Measurements from ENCODE around the gene NDFIP1. TPM values are rescaled to one million over a fixed set of nuclear protein-coding genes. Genes with fewer than 3 reads are reported as not detected.

The NDFIP1 gene
- total and polyA plus RNA-seq, 2 donors (not counting 1 experiment from before 2014, with no cell fraction given), result 55.8 to 67.4 TPM

DNA sequence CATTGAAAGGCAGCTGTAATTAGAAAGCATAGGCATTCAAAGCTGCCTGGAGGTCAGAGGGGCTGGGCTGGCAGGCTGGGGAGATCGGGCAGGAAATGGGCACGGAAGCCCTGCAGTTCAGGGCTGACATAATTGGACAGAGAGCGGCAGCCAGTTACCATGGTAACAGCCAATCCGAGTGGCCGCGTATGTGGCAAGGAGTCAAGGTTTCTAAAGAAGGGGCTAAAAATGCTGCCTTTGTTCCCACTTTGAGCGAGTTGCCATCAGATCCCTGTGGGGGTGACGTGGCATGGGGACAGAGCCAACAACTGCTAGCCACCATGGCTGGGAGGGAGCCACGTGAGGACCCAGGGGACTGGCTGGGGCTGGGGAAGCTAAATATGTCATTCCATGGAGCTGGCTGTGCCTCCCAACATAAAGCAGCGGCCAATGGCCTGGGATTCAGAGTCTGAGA lies 44.7 kb upstream of the NDFIP1 start:
- peaks cover 3% of the 10 kb centered on the region for H3K4me1 ChIP-seq (ENCODE audit: control insufficient read depth, extremely low read depth, insufficient read depth, low read length)
- peak; percentile 70 to 77 for DNase-seq (ENCODE audit: low read depth in 2 of 2)
- no peaks in the 10 kb centered on the region for H3K79me2 ChIP-seq (ENCODE audit: control insufficient read depth, insufficient read depth, low read length)
- H3K4me3 ChIP-seq (replicated peaks in 1 of 4; ENCODE audit: control extremely low read depth in 1 of 4, insufficient read depth in 1 of 4, low read depth in 3 of 4, low read length in 4 of 4), result peak overlapping the region in 2 of 4 experiments; percentile 5 to 37
- no peaks in the 10 kb centered on the region for H3K27me3 ChIP-seq (ENCODE audit: control insufficient read depth, insufficient read depth, low read length)
- H3K4me2 ChIP-seq (ENCODE audit: extremely low read depth, insufficient read depth, low read length), result peak overlapping the region; percentile 65
- no peak overlapping the region for H3K27ac ChIP-seq (ENCODE audit: insufficient read depth, low read length)
- no peaks in the 10 kb centered on the region for H3K9me3 ChIP-seq (ENCODE audit: control insufficient read depth, insufficient read depth, low read depth, low read length)
- H3K9ac ChIP-seq (ENCODE audit: insufficient read depth, low read length), result no peak overlapping the region
- no peaks in the 10 kb centered on the region for H3K36me3 ChIP-seq (ENCODE audit: control insufficient read depth, insufficient read depth, low read length)
- peak overlapping the region; percentile 80 for H2AFZ ChIP-seq (ENCODE audit: low read length)
- TF ChIP-seq, protein P1, sequence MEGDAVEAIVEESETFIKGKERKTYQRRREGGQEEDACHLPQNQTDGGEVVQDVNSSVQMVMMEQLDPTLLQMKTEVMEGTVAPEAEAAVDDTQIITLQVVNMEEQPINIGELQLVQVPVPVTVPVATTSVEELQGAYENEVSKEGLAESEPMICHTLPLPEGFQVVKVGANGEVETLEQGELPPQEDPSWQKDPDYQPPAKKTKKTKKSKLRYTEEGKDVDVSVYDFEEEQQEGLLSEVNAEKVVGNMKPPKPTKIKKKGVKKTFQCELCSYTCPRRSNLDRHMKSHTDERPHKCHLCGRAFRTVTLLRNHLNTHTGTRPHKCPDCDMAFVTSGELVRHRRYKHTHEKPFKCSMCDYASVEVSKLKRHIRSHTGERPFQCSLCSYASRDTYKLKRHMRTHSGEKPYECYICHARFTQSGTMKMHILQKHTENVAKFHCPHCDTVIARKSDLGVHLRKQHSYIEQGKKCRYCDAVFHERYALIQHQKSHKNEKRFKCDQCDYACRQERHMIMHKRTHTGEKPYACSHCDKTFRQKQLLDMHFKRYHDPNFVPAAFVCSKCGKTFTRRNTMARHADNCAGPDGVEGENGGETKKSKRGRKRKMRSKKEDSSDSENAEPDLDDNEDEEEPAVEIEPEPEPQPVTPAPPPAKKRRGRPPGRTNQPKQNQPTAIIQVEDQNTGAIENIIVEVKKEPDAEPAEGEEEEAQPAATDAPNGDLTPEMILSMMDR (conservative IDR thresholded peaks at IDR 0.05 in 1 of 2, IDR thresholded peaks at IDR 0.05 in 1 of 2; ENCODE audit: low read depth in 1 of 2, low read length in 2 of 2), result no peak
- TF ChIP-seq EZH2 (IDR thresholded peaks at IDR 0.05; ENCODE audit: low read length, missing control alignments), result no peak
- no peaks in the 10 kb centered on the region for H4K20me1 ChIP-seq (ENCODE audit: control insufficient read depth, extremely low read depth, insufficient read depth, low read length)

DNA sequence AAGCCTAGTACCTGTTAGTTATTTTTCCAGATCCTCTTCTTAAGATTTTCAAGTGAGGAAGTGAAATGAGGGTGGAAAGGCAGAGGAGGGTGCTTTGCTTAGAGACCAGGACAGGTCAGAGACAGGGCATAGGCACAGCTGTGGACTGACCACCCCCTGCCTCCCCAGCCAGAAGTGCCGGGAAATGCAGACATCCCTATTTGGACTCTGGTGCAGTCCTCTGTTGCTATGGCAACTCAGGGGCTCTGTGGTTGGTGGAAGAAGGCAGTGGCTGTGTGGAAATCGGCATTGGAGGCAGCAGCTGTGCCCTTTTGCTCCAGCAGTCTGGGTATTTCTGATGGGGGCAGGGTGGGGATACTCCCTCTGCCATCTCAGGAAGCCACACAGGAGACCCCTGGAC lies 43.3 kb upstream of the NDFIP1 start:
- Histone ChIP-seq H3K27ac (ENCODE audit: insufficient read depth, low read length) (no peak overlapping the region), H3K9me3 (ENCODE audit: control insufficient read depth, insufficient read depth, low read depth, low read length) (no peaks in the 10 kb centered on the region), H3K4me1 (ENCODE audit: control insufficient read depth, extremely low read depth, insufficient read depth, low read length) (peaks cover 3% of the 10 kb centered on the region), H3K4me2 (ENCODE audit: extremely low read depth, insufficient read depth, low read length) (no peak overlapping the region), H3K79me2 (ENCODE audit: control insufficient read depth, insufficient read depth, low read length) (no peaks in the 10 kb centered on the region), H3K27me3 (ENCODE audit: control insufficient read depth, insufficient read depth, low read length) (peaks cover 4% of the 10 kb centered on the region), H4K20me1 (ENCODE audit: control insufficient read depth, extremely low read depth, insufficient read depth, low read length) (no peaks in the 10 kb centered on the region), H2AFZ (ENCODE audit: low read length) (no peak overlapping the region), H3K9ac (ENCODE audit: insufficient read depth, low read length) (no peak overlapping the region), H3K36me3 (ENCODE audit: control insufficient read depth, insufficient read depth, low read length) (no peaks in the 10 kb centered on the region), H3K4me3 (replicated peaks in 1 of 4; ENCODE audit: control extremely low read depth in 1 of 4, insufficient read depth in 1 of 4, low read depth in 3 of 4, low read length in 4 of 4) (no peak overlapping the region)
- DNase-seq (ENCODE audit: low read depth in 2 of 2), result peak; percentile 32 to 56
- TF ChIP-seq, protein P1 (conservative IDR thresholded peaks at IDR 0.05 in 1 of 2, IDR thresholded peaks at IDR 0.05 in 1 of 2; ENCODE audit: low read depth in 1 of 2, low read length in 2 of 2), result no peak
- no peak for TF ChIP-seq EZH2 (IDR thresholded peaks at IDR 0.05; ENCODE audit: low read length, missing control alignments)

DNA sequence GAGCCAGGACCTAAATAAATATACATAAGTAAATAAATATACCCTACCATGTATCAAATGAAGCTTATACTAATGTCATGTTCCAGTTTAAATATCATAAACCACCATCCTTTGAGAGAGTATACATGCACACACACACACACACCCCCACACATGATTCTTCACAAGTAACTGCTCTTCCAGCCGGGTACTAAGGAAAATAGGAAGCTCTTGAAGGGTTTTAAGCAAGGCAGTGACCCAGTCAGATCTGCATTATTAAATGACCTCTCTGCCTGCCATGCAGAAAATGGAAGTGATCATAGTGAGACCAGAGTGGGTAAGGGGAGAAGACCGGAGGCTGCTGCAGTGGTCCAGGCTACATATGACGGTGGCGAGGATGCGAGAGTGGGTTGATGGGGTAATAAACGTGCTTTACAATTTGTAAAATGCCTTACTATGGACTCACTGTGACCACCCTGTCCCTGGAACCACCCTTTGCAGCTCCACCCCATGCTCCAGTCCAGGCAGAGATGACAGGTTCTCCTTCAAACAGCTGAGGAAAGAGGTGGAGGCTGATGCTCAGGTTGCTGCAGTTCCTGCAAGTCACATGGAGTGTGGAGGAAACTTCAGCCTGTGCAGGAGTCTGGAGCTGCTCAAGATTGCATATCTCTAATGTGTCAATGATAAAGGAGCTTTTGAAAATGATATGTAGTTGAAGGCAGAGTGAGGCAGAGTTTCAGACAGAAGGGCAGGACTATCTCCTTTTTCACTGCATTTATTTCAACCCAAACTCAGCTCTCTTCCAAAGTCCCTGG lies 38.8 kb upstream of the NDFIP1 start:
- H4K20me1 ChIP-seq (ENCODE audit: control insufficient read depth, extremely low read depth, insufficient read depth, low read length), result no peaks in the 10 kb centered on the region
- H3K27ac ChIP-seq (ENCODE audit: insufficient read depth, low read length), result no peak overlapping the region
- H3K9ac ChIP-seq (ENCODE audit: insufficient read depth, low read length), result no peak overlapping the region
- no peaks in the 10 kb centered on the region for H3K9me3 ChIP-seq (ENCODE audit: control insufficient read depth, insufficient read depth, low read depth, low read length)
- peaks cover 10% of the 10 kb centered on the region for H3K27me3 ChIP-seq (ENCODE audit: control insufficient read depth, insufficient read depth, low read length)
- no peak overlapping the region for H3K4me3 ChIP-seq (replicated peaks in 1 of 4; ENCODE audit: control extremely low read depth in 1 of 4, insufficient read depth in 1 of 4, low read depth in 3 of 4, low read length in 4 of 4)
- TF ChIP-seq EZH2 (IDR thresholded peaks at IDR 0.05; ENCODE audit: low read length, missing control alignments), result no peak
- TF ChIP-seq, protein P1 (conservative IDR thresholded peaks at IDR 0.05 in 1 of 2, IDR thresholded peaks at IDR 0.05 in 1 of 2; ENCODE audit: low read depth in 1 of 2, low read length in 2 of 2), result no peak
- H3K4me2 ChIP-seq (ENCODE audit: extremely low read depth, insufficient read depth, low read length), result no peak overlapping the region
- H3K4me1 ChIP-seq (ENCODE audit: control insufficient read depth, extremely low read depth, insufficient read depth, low read length), result no peaks in the 10 kb centered on the region
- no peaks in the 10 kb centered on the region for H3K79me2 ChIP-seq (ENCODE audit: control insufficient read depth, insufficient read depth, low read length)
- no peaks in the 10 kb centered on the region for H3K36me3 ChIP-seq (ENCODE audit: control insufficient read depth, insufficient read depth, low read length)
- DNase-seq (ENCODE audit: low read depth in 2 of 2), result no peak
- H2AFZ ChIP-seq (ENCODE audit: low read length), result no peak overlapping the region
